ENCODE measurements around the gene RPS27A.
"Not testable (repeated sequence)": the region's sequence is repeated elsewhere in the genome, so short reads cannot be mapped to it uniquely, and the experiment has no call there.

The RPS27A gene

DNA sequence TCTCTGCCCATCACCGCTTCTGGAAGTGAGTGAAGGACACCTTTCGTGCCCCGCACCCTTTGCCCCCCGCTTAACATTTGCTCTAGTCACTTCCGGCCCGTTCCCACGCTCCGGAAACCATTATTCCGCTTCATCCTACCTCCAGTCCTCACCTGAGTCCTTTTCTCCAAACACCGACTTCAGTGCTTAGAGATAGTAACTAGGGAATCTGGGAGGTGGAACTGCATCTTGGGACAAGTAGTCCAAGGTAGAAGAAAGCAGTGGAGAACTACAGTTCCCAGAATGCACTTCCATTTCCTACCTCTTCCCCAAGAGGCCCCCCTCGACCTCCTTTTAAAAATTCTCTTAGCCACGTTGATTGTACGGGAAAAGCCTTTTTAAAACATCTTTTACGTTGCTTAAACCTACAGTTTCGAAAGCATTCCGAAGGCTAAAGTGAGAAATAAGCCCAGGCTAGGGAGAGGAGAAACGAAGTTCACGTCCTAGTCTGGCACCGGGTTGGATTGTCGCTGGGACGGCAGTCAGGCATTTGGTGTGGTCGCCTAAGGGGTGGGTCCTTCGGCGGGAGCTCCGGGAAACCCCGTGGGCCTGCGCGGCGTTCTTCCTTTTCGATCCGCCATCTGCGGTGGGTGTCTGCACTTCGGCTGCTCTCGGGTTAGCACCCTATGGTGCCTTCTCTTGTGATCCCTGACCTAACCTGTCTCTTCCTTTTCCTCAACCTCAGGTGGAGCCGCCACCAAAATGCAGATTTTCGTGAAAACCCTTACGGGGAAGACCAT lies at the start of gene RPS27A, which contains the start of gene CLHC1:
TSS of gene RPS27A (plus strand) at position 605 of the 779 bp plus-strand sequence. CDS start at position 742, 137 bp downstream.
TSS of gene CLHC1 (minus strand) at position 210 of the 779 bp plus-strand sequence. CDS start 9,882 bp downstream, outside the sequence.
- peak; percentile 90 for DNase-seq (ENCODE audit: low read depth)

DNA sequence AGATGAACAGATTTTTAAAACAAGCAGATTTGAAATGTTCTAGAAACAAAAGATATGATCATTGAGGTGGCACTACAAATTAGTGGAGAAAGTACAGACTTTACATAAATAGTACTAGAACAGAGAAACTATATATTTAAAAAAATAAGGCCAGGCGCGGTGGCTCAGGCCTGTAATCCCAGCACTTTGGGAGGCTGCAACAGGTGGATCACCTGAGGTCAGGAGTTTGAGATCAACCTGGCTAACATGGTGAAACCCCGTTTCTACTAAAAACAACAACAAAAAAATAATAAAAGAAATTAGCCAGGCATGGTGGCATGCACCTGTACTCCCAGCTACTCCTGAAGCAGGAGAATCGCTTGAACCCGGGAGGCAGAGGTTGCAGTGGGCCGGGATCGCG lies 45.7 kb upstream of the RPS27A start:
- DNase-seq (ENCODE audit: low read depth), result not testable (repeated sequence)

DNA sequence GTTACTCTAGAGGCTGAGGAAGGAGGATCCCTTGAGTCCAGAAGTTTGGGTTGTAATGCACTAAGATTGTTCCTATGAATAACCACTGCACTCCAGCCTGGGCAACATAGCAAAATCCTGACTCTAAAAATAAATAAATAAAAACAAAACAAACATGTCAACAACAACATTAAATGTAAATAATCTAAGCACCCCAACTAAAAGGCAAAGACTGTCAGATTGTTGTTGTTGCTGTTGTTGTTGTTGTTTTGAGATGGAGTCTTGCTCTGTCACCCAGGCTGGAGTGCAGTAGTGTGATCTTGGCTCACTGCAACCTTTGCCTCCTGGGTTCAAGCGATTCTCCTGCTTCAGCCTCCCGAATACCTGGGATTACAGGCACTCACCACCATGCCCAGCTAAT lies 40.6 kb upstream of the RPS27A start:
- not testable (repeated sequence) for DNase-seq (ENCODE audit: low read depth)

DNA sequence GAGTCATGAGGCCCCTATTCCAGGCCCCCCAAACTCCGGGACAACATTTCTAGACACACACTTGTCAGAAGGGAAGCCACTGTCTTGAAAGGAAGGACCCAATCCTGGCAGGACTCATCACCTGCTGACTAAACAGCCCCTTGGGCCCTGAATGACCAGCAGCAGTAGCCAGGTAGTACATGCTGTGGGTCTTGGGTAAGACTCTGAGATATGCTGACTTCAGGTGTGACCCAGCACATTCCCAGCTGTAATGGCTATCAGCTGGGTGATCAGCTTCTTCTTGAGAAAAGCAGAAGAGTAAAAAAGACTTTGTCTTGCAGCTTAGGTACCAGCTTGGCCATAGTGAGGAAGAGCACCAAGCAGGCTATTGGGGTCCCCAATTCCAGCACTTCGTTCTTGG lies 36.0 kb upstream of the RPS27A start:
- no peak for DNase-seq (ENCODE audit: low read depth)

DNA sequence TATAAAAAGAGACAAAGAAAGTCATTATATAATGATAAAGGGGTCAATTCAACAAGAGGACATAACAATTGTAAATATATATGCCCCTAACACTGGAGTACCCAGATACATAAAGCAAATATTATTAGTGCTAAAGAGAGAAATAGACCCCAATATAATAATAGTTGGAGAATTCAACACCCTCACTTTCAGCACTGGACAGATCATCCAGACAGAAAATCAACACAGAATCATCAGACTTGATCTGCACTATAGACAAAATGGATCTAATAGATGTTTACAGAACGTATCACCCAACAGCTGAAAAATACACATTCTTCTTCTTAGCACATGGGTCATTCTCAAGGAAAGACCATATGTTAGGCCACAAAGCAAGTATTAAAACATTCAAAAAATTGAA lies 32.1 kb upstream of the RPS27A start:
- no peak for DNase-seq (ENCODE audit: low read depth)

DNA sequence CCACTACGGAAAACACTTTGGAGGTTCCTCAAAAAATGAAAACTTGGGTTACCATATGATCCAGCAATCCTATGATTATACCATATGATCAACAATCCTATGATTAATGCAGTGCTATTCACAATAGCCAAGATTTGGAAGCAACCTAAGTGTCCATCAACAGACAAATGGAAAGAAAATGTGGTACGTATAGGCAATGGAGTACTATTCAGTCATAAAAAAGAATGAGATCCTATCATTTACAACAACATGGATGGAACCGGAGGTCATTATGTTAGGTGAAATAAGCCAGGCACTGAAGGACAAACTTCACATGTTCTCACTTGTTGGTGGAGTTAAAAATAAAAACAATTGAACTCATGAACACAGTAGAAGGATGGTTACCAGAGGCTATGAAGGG lies 28.0 kb upstream of the RPS27A start:
- DNase-seq (ENCODE audit: low read depth), result no peak

DNA sequence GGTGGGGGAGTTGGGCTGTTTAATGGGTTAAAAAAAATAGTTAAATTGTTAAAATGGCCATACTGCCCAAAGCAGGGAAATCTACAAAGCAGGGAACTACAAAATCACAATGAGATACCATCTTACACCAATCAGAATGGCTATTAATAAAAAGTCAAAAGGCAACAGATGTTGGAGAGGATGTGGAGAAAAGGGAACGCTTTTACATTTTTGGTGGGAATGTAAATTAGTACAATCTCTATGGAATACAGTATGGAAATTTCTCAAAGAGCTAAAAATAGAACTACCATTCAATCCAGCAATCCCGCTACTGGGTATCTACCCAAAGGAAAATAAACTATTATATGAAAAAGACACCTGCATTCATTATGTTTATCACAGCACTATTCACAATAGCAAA lies 27.5 kb upstream of the RPS27A start:
- DNase-seq (ENCODE audit: low read depth), result no peak

DNA sequence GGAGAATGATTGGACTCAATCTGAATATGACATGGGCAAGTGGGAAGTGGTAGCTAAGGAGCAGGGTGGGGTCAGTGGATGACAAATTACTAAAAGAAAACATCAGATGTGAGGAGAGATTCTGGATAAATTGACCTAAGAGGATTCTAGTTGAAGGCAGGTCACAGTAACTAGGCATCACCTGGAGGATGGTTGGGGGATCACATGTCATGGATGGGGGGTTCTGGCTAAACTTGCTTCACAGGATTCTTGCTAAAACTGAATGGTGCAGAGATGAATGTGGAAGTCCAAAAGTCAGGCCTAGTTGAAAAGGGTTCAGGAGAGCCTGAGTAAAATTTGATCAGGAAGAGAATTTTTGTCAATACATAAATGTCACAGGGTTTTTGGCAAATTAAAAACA lies 18.7 kb upstream of the RPS27A start:
- DNase-seq (ENCODE audit: low read depth), result no peak

DNA sequence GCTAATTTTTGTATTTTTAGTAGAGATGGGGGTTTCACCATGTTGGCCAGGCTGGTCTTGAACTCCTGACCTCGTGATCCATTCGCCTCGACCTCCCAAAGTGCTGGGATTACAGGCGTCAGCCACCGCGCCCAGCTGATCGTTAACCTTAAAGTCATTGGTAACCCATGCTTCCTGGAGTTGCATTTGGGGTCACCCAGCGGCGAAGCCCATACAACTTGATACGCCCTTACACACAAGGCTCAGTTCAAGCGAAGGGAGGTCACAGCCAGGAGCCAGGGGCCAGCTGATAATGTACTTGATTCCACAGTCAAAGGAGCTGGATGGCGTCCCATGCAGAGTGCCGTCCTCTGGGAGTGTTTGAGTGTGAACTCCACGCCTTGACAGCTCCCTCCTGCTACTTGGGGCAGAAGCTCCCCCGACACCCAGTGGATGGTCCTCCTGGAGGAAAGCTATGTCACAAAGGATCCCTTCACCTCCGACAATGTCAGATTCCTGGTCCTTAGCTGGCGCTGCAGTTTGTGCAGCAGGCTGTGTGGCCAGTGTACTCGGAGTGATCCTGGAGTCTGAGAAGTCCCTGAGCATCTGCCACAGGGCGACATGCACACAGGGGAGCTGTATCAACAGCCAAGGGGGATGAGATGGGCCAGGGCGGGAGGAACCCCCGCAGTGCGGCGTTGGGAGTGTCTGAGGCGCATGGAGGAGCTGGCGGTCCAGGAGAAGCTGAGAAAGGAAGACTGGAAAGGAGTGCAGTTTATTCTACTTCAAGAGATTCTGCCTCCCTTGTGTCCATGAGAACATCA lies 8.3 kb upstream of the RPS27A start:
- no peak for DNase-seq (ENCODE audit: low read depth)

DNA sequence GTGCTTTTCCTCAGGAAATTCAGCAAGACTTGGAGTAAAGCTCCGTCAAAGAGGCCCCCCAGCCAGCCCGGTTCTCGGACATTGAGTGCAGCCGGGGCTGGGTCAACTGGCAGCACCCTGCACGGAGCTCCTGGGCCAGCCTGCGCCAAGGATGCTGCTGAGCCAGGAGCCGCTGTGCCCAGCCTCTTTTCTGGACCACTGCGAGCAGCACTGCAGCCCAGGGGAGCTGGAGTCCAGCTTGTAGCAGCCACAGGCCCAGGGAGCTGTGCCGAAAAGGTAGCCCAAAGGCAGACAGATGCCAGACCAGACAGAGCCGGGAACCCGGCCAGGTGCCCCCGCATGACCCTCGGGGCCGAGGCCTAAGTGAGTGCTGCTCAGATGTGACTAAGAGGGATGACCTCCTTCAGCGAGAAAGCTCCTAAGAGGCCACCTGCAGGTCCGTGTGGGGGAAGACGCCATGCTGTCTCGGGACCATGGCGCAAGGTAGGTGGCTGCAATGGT lies 7.7 kb upstream of the RPS27A start:
- no peak for DNase-seq (ENCODE audit: low read depth)

DNA sequence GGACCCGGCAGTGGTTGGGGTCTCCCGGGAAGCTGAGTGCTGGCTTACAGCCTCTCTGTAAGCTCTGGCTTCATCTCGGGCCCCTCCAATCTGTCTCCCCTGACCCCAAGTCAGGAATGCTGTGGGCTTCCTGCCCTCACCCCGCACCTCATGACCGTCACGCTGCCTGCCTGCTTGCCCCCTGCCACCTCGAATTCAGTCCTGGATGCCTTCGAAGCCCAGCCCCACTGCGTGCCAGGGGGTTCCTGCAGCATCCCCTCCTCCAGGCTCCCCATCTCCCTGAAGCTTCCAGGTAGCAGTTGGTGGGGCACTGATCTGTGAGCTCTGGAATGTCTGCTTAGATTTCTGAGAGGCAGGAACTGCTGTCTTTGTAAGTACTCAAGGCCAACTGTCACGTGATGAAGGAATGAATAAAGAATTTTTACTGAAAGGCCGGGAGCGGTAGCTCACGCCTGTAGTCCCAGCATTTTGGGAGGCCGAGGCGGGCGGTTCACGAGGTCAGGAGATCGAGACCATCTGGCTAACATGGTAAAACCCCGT lies 6.9 kb upstream of the RPS27A start:
- no peak for DNase-seq (ENCODE audit: low read depth)

DNA sequence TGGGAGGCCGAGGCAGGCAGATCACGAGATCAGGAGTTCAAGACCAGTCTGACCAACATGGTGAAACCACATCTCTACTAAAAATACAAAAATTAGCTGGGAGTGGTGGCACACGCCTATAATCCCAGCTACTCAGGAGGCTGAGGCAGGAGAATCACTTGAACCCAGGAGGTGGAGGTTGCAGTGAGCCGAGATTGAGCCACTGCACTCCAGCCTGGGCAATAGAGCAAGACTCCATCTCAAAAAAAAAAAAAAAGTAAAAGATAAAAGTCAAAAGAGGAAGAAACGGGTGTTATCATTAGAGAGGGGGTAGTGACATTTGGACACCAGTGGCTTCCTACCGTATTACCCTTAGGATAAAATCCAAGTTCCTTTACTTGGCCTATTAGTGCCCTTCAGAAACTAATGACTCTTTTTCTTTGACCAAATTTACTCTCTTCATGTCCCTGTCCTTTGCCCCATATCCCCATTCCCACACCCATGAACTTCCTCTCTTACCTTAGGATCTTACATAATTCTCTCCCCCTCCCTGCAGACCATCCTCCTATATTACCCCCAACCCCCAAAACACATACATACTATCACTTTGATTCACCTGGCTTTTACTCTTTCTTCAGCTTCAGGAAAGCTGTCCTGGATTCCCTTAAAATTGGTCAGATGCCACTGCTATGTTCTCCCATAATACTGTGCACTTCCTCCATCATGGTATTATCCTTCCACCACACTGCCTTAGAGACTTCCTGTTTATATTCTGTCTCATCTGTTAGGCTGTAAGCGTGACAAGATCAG lies 4.9 kb upstream of the RPS27A start:
- not testable (repeated sequence) for DNase-seq (ENCODE audit: low read depth)

DNA sequence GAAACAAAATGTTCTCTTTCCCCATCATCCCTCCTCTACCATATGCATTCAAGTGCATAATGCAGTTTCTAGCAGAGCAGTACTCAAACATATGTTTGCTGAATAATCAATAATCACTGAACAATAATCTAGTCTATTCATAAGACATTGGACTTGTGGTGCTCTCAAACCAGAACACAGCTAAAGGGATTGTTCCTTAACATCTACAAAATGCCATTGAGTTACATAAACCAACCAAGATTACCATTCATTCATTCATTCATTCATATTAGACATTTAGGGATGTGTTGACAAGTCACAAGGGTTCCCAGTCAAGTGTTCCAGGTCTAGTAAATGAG lies 4.3 kb upstream of the RPS27A start:
- no peak for DNase-seq (ENCODE audit: low read depth)

DNA sequence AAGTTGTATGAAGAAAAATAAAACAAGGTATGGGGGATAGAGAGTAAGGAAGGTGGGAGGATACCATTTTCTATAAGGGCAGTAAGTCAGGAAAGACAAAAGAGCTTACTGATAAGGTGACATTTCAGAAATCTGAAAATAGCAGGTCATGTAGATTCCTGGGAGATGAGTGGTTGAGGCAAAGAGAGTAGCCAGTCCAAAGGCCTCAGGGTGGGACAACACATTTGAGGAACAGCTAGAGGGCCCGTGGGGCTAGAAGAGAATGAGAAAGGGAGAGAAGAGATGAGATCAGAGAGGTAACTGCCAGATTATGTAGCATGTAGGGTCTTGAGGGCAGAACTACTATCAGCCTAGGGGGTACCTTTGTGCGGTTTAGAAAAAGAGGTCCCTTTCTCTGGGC lies 3.3 kb upstream of the RPS27A start:
- no peak for DNase-seq (ENCODE audit: low read depth)

DNA sequence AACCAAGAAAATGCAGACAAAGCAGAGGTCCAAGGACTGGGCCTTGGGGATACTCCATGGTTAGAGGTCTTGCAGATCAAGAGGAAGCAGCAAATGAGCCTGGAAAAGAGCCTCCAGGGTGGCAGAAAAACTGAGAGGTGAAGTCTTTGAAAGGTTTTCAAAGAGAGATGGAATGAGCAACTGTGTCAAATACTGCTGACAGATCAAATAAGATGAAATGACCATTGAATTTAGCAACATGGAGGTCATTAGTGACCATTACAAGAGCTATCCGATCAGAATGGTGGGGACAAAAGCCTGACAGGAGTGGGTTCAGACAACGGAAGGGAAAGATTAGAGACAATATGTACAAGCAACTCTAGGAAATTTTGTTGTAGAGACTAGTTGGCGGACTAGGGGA lies 1.9 kb upstream of the RPS27A start:
- DNase-seq (ENCODE audit: low read depth), result no peak

DNA sequence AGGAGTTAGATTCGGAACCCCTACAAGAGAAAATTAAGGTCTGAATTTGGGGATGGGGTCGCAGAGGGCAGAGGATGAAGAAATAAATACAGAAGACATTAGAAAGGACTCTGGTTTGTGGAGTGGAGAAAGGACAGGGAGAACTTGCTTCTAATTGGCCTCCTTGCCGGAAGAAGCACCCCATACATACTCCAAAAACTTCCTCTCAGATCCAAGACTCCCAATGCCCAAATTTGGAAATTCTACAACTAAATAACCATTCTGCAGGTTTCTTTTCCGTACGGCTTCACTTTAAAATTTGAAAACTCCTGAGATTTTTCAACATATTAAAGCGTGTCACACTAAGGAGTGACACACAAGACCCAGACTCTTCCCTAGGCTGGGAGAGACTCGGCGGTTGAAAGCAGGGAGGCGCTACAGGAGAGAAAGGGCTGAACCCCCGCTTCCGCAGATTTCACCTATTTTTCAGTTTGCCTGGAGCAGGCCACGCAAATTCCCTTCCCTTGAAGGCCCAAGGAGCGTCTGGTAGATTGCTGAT lies 873 bp upstream of the RPS27A start:
- no peak for DNase-seq (ENCODE audit: low read depth)

DNA sequence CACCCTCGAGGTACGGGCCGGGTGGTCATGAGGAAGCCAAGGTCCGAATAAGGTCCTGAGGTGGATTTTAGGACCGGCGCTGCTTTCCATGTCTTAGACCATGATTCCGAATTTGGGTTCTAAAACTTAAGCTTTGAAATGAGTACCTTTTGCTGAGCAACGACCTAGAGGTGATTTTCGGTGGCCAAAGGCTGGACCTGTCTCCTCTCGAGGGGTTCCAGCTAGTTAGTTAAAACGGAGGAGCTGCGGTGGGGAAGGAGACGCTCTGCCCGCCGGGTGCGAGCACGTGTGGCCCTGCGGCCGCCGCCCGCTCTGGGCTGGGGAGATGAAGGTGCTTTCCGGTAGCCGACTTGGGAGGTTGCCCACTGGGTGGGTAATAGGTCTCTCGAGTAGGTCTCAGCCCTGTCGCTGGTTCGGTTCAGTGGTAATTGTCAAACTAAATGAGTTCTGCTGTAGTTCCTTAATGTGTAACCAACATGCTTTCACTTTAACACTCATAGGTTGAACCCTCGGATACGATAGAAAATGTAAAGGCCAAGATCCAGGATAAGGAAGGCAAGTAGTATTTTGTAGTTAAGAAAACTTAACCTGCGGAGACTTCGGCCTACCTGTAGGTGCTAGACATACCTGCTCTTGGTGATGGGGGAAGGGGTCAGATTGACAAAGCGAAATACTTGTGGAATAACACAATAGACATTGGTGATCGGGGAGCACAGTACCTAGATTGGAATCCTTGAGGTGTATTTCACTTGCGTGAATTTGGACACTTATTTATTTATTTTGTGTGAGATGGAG lies 572 bp downstream of the RPS27A start:
- DNase-seq (ENCODE audit: low read depth), result no peak

DNA sequence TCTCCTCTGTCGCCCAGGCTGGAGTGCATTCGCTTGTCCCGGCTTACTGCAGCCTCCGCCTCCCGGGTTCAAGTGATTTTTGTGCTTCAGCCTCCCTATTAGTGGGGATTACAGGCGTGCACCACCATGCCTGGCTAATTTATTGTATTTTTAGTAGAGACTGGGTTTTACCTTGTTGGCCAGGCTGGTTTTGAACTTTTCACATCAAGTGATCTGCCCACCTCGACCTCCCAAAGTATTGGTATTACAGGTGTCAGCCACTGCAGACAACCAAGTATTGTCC lies 1.1 kb downstream of the RPS27A start:
- no peak for DNase-seq (ENCODE audit: low read depth)

DNA sequence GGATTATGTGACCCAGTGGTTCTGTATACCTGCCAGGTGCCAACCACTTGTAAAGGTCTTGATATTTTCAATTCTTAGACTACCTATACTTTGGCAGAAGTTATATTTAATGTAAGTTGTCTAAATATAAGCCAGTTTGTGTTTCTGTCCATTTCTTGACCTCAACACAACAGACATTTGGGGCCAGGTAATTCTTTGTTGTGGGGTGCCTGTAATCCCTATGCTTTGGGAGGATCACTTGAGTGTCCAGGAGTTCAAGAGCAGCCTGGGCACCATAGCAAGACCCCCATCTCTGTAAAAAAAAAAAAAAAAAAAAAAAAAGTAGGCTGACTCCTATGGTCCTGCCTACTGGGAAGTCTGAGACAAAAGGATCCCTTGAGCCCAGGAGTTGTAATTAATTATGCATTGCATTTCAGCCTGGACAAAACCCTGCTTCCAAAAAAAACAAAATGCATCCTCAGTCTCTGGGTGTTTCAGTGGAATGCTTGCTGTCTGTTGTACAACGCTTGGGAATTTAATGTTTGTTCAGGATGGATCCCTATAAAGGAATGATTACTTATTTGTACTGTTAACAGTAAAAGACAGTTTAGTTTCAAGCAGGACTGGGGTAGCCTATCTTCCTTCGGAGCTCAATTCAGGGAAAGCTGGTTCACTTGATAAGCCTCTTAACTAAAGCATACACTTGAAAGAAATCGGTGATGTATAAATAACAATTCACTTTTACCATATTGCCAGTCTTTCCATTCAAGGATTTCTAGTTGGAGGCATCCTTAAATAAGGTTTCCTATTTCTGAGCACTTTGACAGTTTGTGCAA lies 3.4 kb downstream of the RPS27A start:
- no peak for DNase-seq (ENCODE audit: low read depth)

DNA sequence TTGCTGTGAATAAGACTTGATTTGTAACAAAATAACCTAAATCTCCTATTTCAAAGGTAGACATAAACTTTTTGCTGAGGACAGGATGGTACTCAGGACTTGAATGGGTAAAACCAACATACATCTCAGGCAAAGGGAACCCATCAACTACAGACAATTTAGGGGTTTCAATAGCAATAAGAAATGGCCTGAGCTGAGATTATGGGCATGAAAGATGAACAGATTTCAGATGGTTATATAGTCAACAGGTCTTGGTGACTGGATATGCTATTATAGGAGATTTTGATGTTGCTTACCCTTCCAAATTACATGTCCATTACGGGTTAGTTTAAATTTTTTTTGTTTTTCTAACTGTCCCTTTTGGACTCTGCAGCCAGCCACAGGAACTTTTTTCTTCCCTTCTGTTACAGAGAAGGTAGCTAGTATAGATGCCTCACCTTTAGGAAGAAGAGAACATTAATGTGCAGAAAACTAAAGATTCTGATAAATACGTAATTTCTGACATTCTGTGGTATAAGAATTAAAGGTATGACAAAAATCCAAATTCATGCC lies 4.6 kb downstream of the RPS27A start:
- DNase-seq (ENCODE audit: low read depth), result no peak

Measured in stimulated activated CD8-positive, alpha-beta memory T cell treated with anti-CD3 and anti-CD28 coated beads, Interleukin-4, amount 100 ng/mL, for 24 hours (primary cell).